ENCODE data around the gene PLCB1. TPM values are rescaled to one million over a fixed set of nuclear protein-coding genes. Genes with fewer than 3 reads are reported as not detected.

PLCB1 gene
- total and polyA plus RNA-seq, 2 of the 4 experiments (the other 2 are of a cell fraction), result 5.6 to 16.1 TPM

DNA sequence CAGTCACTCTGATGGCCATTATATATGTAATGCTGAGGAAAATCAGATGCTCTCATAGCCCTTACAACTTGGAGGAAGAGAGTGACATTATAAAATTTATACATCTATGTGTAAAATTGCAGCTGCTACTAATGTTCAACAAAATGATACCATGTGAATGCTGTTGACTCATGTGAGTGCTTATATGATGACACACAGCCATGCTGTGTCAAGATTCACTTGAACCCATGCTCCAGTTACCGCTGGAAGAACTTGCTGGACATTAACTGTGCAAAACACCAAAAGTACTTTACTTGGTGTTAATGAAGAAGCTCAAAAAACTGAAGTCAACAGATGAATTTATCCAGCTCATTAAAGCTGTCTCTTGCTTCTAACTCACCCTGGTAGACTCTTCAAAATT is 617.9 kb downstream of the PLCB1 start:
- ATAC-seq (ENCODE audit: low read depth) (peak; percentile 47; the same call in 1 of the 2 replicates), DNase-seq (peak; percentile 86)
- Histone ChIP-seq H3K4ac (ENCODE audit: low read depth, low read length) (no peak overlapping the region), H3K27me3 (ENCODE audit: control insufficient read depth, insufficient read depth, low read length) (no peaks in the 10 kb centered on the region), H3K79me1 (ENCODE audit: low read depth in 1 of 2, low read length in 2 of 2) (no peaks in the 10 kb centered on the region), H4K8ac (ENCODE audit: low read depth in 2 of 2, low read length in 2 of 2) (no peak overlapping the region), H4K20me1 (ENCODE audit: insufficient read depth, low read length) (no peaks in the 10 kb centered on the region), H2AK5ac (ENCODE audit: low read depth, low read length) (no peak overlapping the region), H2BK15ac (ENCODE audit: low read depth, low read length) (no peak overlapping the region), H3K14ac (replicated peaks; ENCODE audit: low read depth, low read length) (no peak overlapping the region), H2BK20ac (ENCODE audit: low read depth, low read length) (no peak overlapping the region), H4K91ac (ENCODE audit: insufficient read depth, low read depth, low read length) (no peak overlapping the region), H3K4me3 (ENCODE audit: insufficient read depth, low read depth, low read length) (no peak overlapping the region), H3K9me1 (ENCODE audit: insufficient read depth, low read length) (no peaks in the 10 kb centered on the region), H3K23ac (ENCODE audit: low read depth, low read length) (no peak overlapping the region), H3K4me2 (ENCODE audit: low read depth, low read length) (no peak overlapping the region), H2AFZ (replicated peaks; ENCODE audit: low read length, poor library complexity) (no peak overlapping the region), H3K56ac (ENCODE audit: extremely low read depth, insufficient read depth, low read length) (no peak overlapping the region), H3K4me1 (ENCODE audit: control insufficient read depth, insufficient read depth, low read length) (peaks cover 3% of the 10 kb centered on the region; the same call in 1 of the 2 replicates), H4K5ac (ENCODE audit: low read depth, low read length) (no peak overlapping the region), H2AK9ac (replicated peaks; ENCODE audit: low read depth, low read length, poor library complexity) (no peak overlapping the region), H3K18ac (ENCODE audit: low read depth, low read length) (no peak overlapping the region), H3K9ac (ENCODE audit: low read depth, low read length) (no peak overlapping the region), H3K36me3 (ENCODE audit: control insufficient read depth, insufficient read depth, low read length) (no peaks in the 10 kb centered on the region), H3K9me3 (ENCODE audit: control insufficient read depth, insufficient read depth, low read length) (no peaks in the 10 kb centered on the region), H2BK5ac (ENCODE audit: low read depth, low read length, poor library complexity, severe bottlenecking) (no peak overlapping the region), H2BK120ac (ENCODE audit: low read depth, low read length) (no peak overlapping the region), H3K27ac (ENCODE audit: insufficient read depth, low read length) (no peak overlapping the region)
- dilution Hi-C loops (cut with HindIII; ENCODE audit: low sequenced_read_pairs, unreplicated experiment), result loop anchor here (25.0 kb wide), 1 partner anchor 612 kb away; no protein-coding TSS in a partner anchor
- ChIA-PET POLR2A (ENCODE audit: unreplicated experiment) (no interaction called here), CTCF (interaction anchor here (0.6 to 1.6 kb wide), 4 partner anchors 10 to 643 kb away, joined by 4 to 8 read pairs (median 6); no protein-coding TSS in a partner anchor)
- BruUV-seq (replicated peaks), result no TSS peak
- TF ChIP-seq FOS (IDR thresholded peaks at IDR 0.05; ENCODE audit: low read depth, low read length) (0 out of 2 replicates have a peak, but pooled peaks have one; percentile 48), RFX5 (IDR thresholded peaks at IDR 0.05; ENCODE audit: low read depth, low read length) (no peak), SMC3 (IDR thresholded peaks at IDR 0.05; ENCODE audit: low read depth, low read length) (no peak), RAD21 (IDR thresholded peaks at IDR 0.05; ENCODE audit: low read length) (no peak), MAZ (IDR thresholded peaks at IDR 0.05; ENCODE audit: borderline replicate concordance, low read depth, low read length) (no peak), RCOR1 (IDR thresholded peaks at IDR 0.05; ENCODE audit: insufficient replicate concordance, low read length) (no peak), MAFK (IDR thresholded peaks at IDR 0.05; ENCODE audit: low read depth, low read length) (no peak), CHD1 (IDR thresholded peaks at IDR 0.05; ENCODE audit: low read depth, low read length) (no peak), MXI1 (IDR thresholded peaks at IDR 0.05; ENCODE audit: borderline replicate concordance, low read depth, low read length) (peak; percentile 72; the same call in 1 of the 2 replicates), CEBPB (IDR thresholded peaks at IDR 0.05; ENCODE audit: low read depth, low read length) (peak; percentile 58; the same call in 1 of the 2 replicates), NFE2L2 (IDR thresholded peaks at IDR 0.05; ENCODE audit: low read depth, low read length) (no peak), BHLHE40 (IDR thresholded peaks at IDR 0.05; ENCODE audit: low read depth, low read length) (0 out of 2 replicates have a peak, but pooled peaks have one; percentile 4), POLR2A (IDR thresholded peaks at IDR 0.05; ENCODE audit: low read depth, low read length) (no peak)
- TF ChIP-seq, protein P1, sequence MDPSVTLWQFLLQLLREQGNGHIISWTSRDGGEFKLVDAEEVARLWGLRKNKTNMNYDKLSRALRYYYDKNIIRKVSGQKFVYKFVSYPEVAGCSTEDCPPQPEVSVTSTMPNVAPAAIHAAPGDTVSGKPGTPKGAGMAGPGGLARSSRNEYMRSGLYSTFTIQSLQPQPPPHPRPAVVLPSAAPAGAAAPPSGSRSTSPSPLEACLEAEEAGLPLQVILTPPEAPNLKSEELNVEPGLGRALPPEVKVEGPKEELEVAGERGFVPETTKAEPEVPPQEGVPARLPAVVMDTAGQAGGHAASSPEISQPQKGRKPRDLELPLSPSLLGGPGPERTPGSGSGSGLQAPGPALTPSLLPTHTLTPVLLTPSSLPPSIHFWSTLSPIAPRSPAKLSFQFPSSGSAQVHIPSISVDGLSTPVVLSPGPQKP (IDR thresholded peaks at IDR 0.05; ENCODE audit: borderline replicate concordance, low read depth, low read length), result no peak
- TF ChIP-seq, protein P2, sequence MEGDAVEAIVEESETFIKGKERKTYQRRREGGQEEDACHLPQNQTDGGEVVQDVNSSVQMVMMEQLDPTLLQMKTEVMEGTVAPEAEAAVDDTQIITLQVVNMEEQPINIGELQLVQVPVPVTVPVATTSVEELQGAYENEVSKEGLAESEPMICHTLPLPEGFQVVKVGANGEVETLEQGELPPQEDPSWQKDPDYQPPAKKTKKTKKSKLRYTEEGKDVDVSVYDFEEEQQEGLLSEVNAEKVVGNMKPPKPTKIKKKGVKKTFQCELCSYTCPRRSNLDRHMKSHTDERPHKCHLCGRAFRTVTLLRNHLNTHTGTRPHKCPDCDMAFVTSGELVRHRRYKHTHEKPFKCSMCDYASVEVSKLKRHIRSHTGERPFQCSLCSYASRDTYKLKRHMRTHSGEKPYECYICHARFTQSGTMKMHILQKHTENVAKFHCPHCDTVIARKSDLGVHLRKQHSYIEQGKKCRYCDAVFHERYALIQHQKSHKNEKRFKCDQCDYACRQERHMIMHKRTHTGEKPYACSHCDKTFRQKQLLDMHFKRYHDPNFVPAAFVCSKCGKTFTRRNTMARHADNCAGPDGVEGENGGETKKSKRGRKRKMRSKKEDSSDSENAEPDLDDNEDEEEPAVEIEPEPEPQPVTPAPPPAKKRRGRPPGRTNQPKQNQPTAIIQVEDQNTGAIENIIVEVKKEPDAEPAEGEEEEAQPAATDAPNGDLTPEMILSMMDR (conservative IDR thresholded peaks at IDR 0.05; ENCODE audit: low read depth, low read length), result no peak
- TF ChIP-seq, protein P3, sequence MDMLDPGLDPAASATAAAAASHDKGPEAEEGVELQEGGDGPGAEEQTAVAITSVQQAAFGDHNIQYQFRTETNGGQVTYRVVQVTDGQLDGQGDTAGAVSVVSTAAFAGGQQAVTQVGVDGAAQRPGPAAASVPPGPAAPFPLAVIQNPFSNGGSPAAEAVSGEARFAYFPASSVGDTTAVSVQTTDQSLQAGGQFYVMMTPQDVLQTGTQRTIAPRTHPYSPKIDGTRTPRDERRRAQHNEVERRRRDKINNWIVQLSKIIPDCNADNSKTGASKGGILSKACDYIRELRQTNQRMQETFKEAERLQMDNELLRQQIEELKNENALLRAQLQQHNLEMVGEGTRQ (IDR thresholded peaks at IDR 0.05; ENCODE audit: low read depth, low read length), result no peak
- in situ Hi-C loops (cut with MboI; ENCODE audit: low sequenced_read_pairs), result loop anchor here (10.0 kb wide), 1 partner anchor 855 kb away; no protein-coding TSS in a partner anchor
- WGBS, 2 experiments (ENCODE audit: extremely low coverage in 2 of 2, insufficient read length in 1 of 2), result no CpG with 5 or more reads among the region's 1 CpG
- intact Hi-C loops (cut with micrococcal nuclease), result loop anchor here (2.0 kb wide), 1 partner anchor 643 kb away; no protein-coding TSS in a partner anchor
